ENCODE data around the gene THUMPD2.

Gene THUMPD2

DNA sequence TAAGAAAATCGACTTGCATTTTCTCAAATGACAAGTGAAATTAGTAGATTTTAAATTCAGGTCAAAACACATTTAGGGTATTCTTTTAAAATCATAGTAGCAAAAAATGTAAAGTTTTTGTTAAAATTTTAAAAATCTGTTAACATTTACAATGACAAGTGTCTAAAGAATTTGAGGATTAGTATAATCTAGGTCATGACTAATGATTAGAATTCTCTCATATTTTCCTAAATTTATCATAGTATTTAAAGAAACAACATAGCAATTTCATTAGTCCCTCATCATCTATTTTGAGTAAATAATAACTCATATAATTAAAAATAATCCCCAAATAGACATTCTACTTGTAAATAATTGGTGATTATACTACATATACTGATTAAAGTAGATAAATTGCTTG, 23.6 kb downstream of the THUMPD2 start:
- DNase-seq (ENCODE audit: low spot score): no peak
- TF ChIP-seq, protein P1, sequence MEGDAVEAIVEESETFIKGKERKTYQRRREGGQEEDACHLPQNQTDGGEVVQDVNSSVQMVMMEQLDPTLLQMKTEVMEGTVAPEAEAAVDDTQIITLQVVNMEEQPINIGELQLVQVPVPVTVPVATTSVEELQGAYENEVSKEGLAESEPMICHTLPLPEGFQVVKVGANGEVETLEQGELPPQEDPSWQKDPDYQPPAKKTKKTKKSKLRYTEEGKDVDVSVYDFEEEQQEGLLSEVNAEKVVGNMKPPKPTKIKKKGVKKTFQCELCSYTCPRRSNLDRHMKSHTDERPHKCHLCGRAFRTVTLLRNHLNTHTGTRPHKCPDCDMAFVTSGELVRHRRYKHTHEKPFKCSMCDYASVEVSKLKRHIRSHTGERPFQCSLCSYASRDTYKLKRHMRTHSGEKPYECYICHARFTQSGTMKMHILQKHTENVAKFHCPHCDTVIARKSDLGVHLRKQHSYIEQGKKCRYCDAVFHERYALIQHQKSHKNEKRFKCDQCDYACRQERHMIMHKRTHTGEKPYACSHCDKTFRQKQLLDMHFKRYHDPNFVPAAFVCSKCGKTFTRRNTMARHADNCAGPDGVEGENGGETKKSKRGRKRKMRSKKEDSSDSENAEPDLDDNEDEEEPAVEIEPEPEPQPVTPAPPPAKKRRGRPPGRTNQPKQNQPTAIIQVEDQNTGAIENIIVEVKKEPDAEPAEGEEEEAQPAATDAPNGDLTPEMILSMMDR (IDR thresholded peaks at IDR 0.05; ENCODE audit: extremely low read depth, missing control alignments): no peak

DNA sequence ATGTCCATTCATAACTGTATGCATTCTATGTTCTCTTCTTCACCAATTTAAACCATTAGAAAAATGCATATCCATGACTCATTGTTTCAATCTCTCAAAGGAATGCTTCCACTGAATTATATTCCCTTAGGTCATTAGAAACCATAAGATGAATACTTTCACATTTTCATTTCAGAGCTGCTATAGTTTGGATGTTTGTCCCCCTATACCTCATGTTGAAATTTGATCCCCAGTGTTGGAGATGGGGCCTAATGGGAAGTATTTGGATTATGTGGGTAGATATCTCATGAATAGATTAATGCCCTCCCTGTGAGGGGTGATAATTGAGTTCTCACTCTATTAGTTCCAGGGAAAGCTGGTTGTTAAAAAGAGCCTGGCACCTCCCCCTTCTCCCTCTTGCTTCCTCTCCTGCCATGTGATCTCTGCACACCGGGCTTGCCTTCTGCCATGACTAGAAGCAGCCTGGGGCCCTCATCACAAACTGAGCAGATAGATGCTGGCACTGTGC, 35.7 kb downstream of the THUMPD2 start:
- DNase-seq (ENCODE audit: low spot score): no peak
- TF ChIP-seq, protein P1 (IDR thresholded peaks at IDR 0.05; ENCODE audit: extremely low read depth, missing control alignments): no peak

DNA sequence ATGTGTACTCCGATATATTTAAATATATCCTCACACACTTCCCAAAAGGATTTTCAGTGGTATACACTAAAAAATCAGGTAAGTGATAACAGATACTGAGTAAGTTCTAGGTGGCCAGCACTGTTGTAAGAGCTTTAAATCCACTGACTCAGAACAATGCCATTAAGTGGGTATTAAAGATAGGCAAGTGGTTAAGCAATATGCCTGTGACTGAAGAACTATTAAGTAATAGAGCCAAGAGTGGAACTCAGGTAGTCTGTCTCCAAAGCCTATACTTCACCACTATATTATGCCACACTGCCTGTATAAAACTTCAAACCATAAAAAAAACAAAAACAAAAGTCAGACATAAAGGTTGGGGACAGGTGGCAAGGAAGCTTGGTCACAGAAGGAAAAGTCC, 37.2 kb downstream of the THUMPD2 start:
- no peak for DNase-seq (ENCODE audit: low spot score)
- TF ChIP-seq, protein P1 (IDR thresholded peaks at IDR 0.05; ENCODE audit: extremely low read depth, missing control alignments): no peak

DNA sequence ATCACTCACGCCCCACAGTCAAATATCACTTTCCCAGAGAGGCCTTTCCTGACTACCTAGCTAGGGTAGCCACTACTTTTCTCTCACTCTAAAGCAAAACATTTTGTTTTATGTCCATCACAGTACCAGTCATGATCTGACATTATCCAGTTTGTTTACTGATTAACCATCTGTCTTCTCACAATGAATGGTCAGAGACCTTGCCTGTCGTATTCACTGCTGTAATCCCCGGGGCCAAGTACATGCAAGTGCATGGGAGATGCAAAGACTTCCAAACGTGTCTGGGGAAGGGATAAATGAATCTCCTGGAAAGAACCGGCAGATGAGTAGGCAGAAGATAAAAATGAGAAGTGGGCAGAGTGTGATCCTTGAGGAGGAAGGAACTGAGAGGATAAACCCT, 39.7 kb downstream of the THUMPD2 start:
- DNase-seq (ENCODE audit: low spot score): no peak
- TF ChIP-seq, protein P1 (IDR thresholded peaks at IDR 0.05; ENCODE audit: extremely low read depth, missing control alignments): no peak

DNA sequence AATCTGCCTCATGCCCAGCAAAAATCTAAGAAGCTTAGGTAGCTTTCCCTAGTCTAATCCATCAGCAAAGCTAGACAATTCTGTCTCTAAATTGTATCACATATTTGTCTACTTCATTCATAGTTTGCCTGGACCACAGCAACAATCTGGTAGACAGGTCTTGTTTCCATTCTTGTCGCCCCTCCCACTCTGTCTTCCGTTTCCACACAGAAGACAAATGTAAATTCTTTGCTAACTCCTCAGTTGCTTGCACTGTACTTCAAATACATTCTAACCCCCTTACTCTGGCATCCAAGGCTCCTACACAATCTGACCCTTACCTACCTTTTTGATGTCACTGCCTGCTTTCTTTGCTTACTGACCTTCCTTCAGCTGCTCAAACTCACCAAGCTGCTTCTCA, 40.1 kb downstream of the THUMPD2 start:
- TF ChIP-seq, protein P1 (IDR thresholded peaks at IDR 0.05; ENCODE audit: extremely low read depth, missing control alignments): no peak
- no peak for DNase-seq (ENCODE audit: low spot score)

DNA sequence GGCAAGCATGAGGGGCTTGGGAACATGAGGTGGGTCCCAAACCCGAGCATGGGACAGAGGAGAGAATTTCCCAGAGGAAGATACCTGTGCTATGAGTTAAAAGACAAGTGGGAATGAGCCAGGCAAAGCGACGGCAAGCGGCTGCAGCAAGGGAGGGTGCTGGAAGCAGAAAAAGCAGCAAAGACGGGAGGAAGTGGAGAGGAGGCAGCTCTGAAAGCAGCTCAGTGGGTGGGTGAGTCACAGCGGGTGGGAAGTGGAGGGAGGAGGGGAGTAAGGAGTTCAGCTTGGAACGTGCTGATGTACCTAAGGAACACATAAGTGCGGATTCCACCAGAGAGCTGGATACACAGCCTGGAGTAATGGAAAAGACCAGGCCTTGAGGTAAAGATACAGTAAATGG, 41.4 kb downstream of the THUMPD2 start:
- TF ChIP-seq, protein P1 (IDR thresholded peaks at IDR 0.05; ENCODE audit: extremely low read depth, missing control alignments): no peak
- no peak for DNase-seq (ENCODE audit: low spot score)

DNA sequence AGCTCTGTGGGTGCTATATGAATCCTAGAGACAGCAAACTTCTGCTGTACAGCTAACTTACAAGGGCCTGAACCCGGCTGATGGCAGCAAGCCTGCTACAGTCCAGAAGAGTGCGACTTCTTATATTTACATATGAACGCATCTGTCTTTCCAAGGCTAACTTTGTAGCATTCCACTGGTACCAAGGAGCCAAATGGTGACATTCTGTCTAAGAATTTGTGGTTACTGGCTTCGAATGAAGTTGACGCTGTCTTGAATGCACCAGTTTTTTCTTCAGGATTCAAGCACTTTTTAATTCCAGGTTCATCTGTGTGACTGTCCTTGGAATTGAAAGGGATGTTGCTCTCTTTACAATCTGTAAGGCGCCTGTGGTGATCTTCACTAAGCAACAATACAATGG, 42.4 kb downstream of the THUMPD2 start:
- TF ChIP-seq, protein P1 (IDR thresholded peaks at IDR 0.05; ENCODE audit: extremely low read depth, missing control alignments): no peak
- no peak for DNase-seq (ENCODE audit: low spot score)
